ENCODE results near the gene CNTNAP5. TPM values are rescaled to one million over a fixed set of nuclear protein-coding genes. Genes with fewer than 3 reads are reported as not detected.

The CNTNAP5 gene
- total and polyA plus RNA-seq, 2 of the 8 experiments (the other 6 are each of a cell fraction or from before 2014, with no cell fraction given), result 0.11 to 0.76 TPM

- Histone ChIP-seq H4K8ac (ENCODE audit: extremely low read depth, insufficient read depth, low read length) (no peak overlapping the region), H2AK5ac (ENCODE audit: low read depth, low read length) (no peak overlapping the region), H3K27me3 (replicated peaks in 1 of 4; ENCODE audit: control insufficient read depth in 3 of 4, extremely low read depth in 1 of 4, insufficient read depth in 3 of 4, low read length in 3 of 4) (no peaks in the 10 kb centered on the region), H4K5ac (ENCODE audit: insufficient read length, low read depth, low read length) (no peak overlapping the region), H3K23ac (ENCODE audit: insufficient read length) (no peak overlapping the region), H3K79me2 (ENCODE audit: control insufficient read depth in 1 of 2, insufficient read depth in 2 of 2, low read length in 2 of 2) (no peaks in the 10 kb centered on the region), H2AFZ (ENCODE audit: low read length) (no peak overlapping the region), H4K91ac (replicated peaks; ENCODE audit: insufficient read length, low read length) (no peak overlapping the region), H3K14ac (ENCODE audit: insufficient read length) (no peak overlapping the region), H3K4ac (replicated peaks; ENCODE audit: insufficient read length, low read depth, low read length) (no peak overlapping the region), H3K4me3 (ENCODE audit: extremely low read depth in 1 of 4, insufficient read depth in 2 of 4, low read depth in 3 of 4, low read length in 4 of 4) (no peak overlapping the region), H2BK12ac (ENCODE audit: low read depth, low read length) (no peak overlapping the region), H3K79me1 (ENCODE audit: low read depth, low read length) (no peaks in the 10 kb centered on the region), H3K18ac (ENCODE audit: extremely low read depth, low read length) (no peak overlapping the region), H3K9ac (replicated peaks in 1 of 4; ENCODE audit: extremely low read depth in 1 of 4, low read depth in 3 of 4, low read length in 3 of 4) (no peak overlapping the region), H3K23me2 (ENCODE audit: low read depth, low read length) (no peaks in the 10 kb centered on the region; the same call in 1 of the 2 replicates), H3K9me3 (ENCODE audit: insufficient read depth in 2 of 2, low read depth in 1 of 2, low read length in 1 of 2) (peaks cover 0 to 4% of the 10 kb centered on the region in 2 experiments; a peak in 1 of 4 replicates), H3K27ac (ENCODE audit: low read depth, low read length) (no peak overlapping the region), H3K4me1 (replicated peaks in 1 of 4; ENCODE audit: control insufficient read depth in 3 of 4, insufficient read depth in 4 of 4, low read length in 3 of 4) (no peaks in the 10 kb centered on the region), H2BK120ac (replicated peaks; ENCODE audit: low read depth, low read length) (no peak overlapping the region), H3K4me2 (ENCODE audit: insufficient read depth in 1 of 2, low read depth in 2 of 2, low read length in 2 of 2) (no peak overlapping the region), H2BK5ac (ENCODE audit: low read depth, low read length) (no peak overlapping the region), H2BK15ac (ENCODE audit: low read length) (no peak overlapping the region), H3K56ac (replicated peaks; ENCODE audit: insufficient read length, low read depth, low read length) (no peak overlapping the region), H2BK20ac (ENCODE audit: low read length) (no peak overlapping the region), H3K36me3 (ENCODE audit: control insufficient read depth in 2 of 4, insufficient read depth in 4 of 4, low read length in 3 of 4) (no peaks in the 10 kb centered on the region), H4K20me1 (replicated peaks in 1 of 2; ENCODE audit: control insufficient read depth in 1 of 2, insufficient read depth in 2 of 2, low read length in 2 of 2) (no peaks in the 10 kb centered on the region)
- FAIRE-seq (no peak), DNase-seq (ENCODE audit: low read depth in 1 of 2, low spot score in 2 of 2) (no peak)
- CTCF ChIA-PET (ENCODE audit: partially characterized antibody), result no interaction called here
- WGBS, 2 experiments (ENCODE audit: extremely low coverage in 1 of 2, insufficient coverage in 1 of 2, insufficient read length in 1 of 2, insufficient replicate concordance in 2 of 2, low coverage in 1 of 2, low lambda C conversion rate in 2 of 2, missing lambda C conversion rate in 1 of 2), result 97% methylated on average over 3 of the region's 3 CpGs; no CpG with 5 or more reads in 1 of the 2 experiments
- POLR2A ChIA-PET (ENCODE audit: partially characterized antibody), result no interaction called here
- no peak for TF ChIP-seq MAX (IDR thresholded peaks at IDR 0.05)
- TF ChIP-seq CHD1 (IDR thresholded peaks at IDR 0.05; ENCODE audit: low read depth, low read length), result no peak
- TF ChIP-seq CEBPB (IDR thresholded peaks at IDR 0.05; ENCODE audit: low read depth, low read length), result no peak
- TF ChIP-seq EP300 (IDR thresholded peaks at IDR 0.05; ENCODE audit: borderline replicate concordance in 1 of 2, low read depth in 2 of 2, low read length in 2 of 2), result no peak
- TF ChIP-seq BRCA1 (IDR thresholded peaks at IDR 0.05; ENCODE audit: low read depth, low read length), result no peak
- no peak for TF ChIP-seq KDM4A (IDR thresholded peaks at IDR 0.05; ENCODE audit: low read depth, low read length, severe bottlenecking)
- TF ChIP-seq RAD21 (IDR thresholded peaks at IDR 0.05 in 1 of 2, conservative IDR thresholded peaks at IDR 0.05 in 1 of 2; ENCODE audit: low read depth in 2 of 2, low read length in 2 of 2), result no peak
- no peak for TF ChIP-seq CTCF (IDR thresholded peaks at IDR 0.05; ENCODE audit: control extremely low read depth in 1 of 3, insufficient read depth in 1 of 3, low read depth in 1 of 3, low read length in 3 of 3)
- TF ChIP-seq USF2 (IDR thresholded peaks at IDR 0.05; ENCODE audit: low read length), result no peak
- no peak for TF ChIP-seq TBP (IDR thresholded peaks at IDR 0.05; ENCODE audit: low read depth, low read length)
These were observed 797.4 kb downstream of the CNTNAP5 start for GRCh38 chr2:124822516-124822915.

All from H1 (cell line).